K562 (cell line): ENCODE measurements around the gene IARS1. TPM values are rescaled to one million over a fixed set of nuclear protein-coding genes. Genes with fewer than 3 reads are reported as not detected.
A peak's percentile ranks its signal among the peaks of the same experiment; 100 is the strongest.

Experiments used
- CEBPZ ChIP-seq: fragments of 150-350 bp; IDR thresholded peaks from 2 replicates; pipeline ENCODE4 v1.6.1; 2014; ENCODE audit warnings: low read depth, mild to moderate bottlenecking, low read length, borderline replicate concordance
- DMBX1 ChIP-seq: fragments of 250-450 bp; sonication (Bioruptor Pico); IDR thresholded peaks from 2 replicates; pipeline ENCODE4 v1.8.0; 2022; ENCODE audit warnings: inconsistent platforms, mild to moderate bottlenecking, moderate library complexity, borderline replicate concordance
- ETV1 ChIP-seq: fragments of 450-650 bp; conservative IDR thresholded peaks from 2 replicates; pipeline ENCODE4 v1.6.1; 2016; ENCODE audit warnings: missing genetic modification characterization, control low read depth, low read depth, missing compliant biosample characterization
- EZH2 ChIP-seq: IDR thresholded peaks from 2 replicates; pipeline ENCODE4 v1.6.1; 2012; ENCODE audit warnings: low read depth, mild to moderate bottlenecking, inconsistent platforms, low read length, borderline replicate concordance
- GATA2 ChIP-seq: sonication (generic); formaldehyde crosslinking; IDR thresholded peaks from 2 replicates; pipeline ENCODE4 v1.4.0; 2020; ENCODE audit warnings: mild to moderate bottlenecking, missing genetic modification reagents
- JUNB ChIP-seq: fragments of 450-650 bp; formaldehyde crosslinking; conservative IDR thresholded peaks from 2 replicates; pipeline ENCODE4 v1.4.0; 2020; ENCODE audit warnings: mild to moderate bottlenecking
- MEF2A ChIP-seq: IDR thresholded peaks from 2 replicates; pipeline ENCODE4 v1.6.1; 2011; ENCODE audit warnings: low read depth, mild to moderate bottlenecking, low read length, moderate library complexity; ENCODE audit not compliant: control insufficient read depth
- NBN ChIP-seq: fragments of 450-650 bp; IDR thresholded peaks from 2 replicates; pipeline ENCODE4 v1.6.1; 2016; ENCODE audit warnings: low read depth, mild to moderate bottlenecking
- NCOA4 ChIP-seq: fragments of 450-650 bp; IDR thresholded peaks from 2 replicates; pipeline ENCODE4 v1.6.1; 2018; ENCODE audit warnings: mild to moderate bottlenecking; ENCODE audit not compliant: partially characterized antibody
- NFIX ChIP-seq: fragments of 250-450 bp; sonication (Bioruptor Pico); IDR thresholded peaks from 2 replicates; pipeline ENCODE4 v1.4.0; 2020; ENCODE audit warnings: low read depth, mild to moderate bottlenecking, moderate library complexity
- NR1H2 ChIP-seq: sonication (generic); formaldehyde crosslinking; IDR thresholded peaks from 2 replicates; pipeline ENCODE4 v1.4.0; 2020; ENCODE audit warnings: mild to moderate bottlenecking, missing genetic modification reagents
- PHB2 ChIP-seq: fragments of 450-650 bp; IDR thresholded peaks from 2 replicates; pipeline ENCODE4 v1.6.1; 2017; ENCODE audit warnings: low read depth
- STAT5B ChIP-seq: fragments of 250-450 bp; sonication (Bioruptor Pico); IDR thresholded peaks from 2 replicates; pipeline ENCODE4 v1.8.0; 2021; ENCODE audit warnings: mild to moderate bottlenecking, inconsistent platforms
- ZBTB5 ChIP-seq: fragments of 450-650 bp; IDR thresholded peaks from 2 replicates; pipeline ENCODE4 v1.6.1; 2017; ENCODE audit warnings: antibody characterized with exemption
- ZFX ChIP-seq: sonication (generic); formaldehyde crosslinking; IDR thresholded peaks from 2 replicates; pipeline ENCODE4 v1.8.0; 2022; ENCODE audit warnings: mild to moderate bottlenecking, missing genetic modification reagents, moderate library complexity
- ZNF431 ChIP-seq: sonication (generic); formaldehyde crosslinking; IDR thresholded peaks from 2 replicates; pipeline ENCODE4 v1.8.0; 2022; ENCODE audit warnings: mild to moderate bottlenecking, missing genetic modification reagents
- ZNF518B ChIP-seq: fragments of 250-450 bp; sonication (Bioruptor Pico); IDR thresholded peaks from 2 replicates; pipeline ENCODE4 v1.5.0; 2021; ENCODE audit warnings: mild to moderate bottlenecking, moderate library complexity
- ZNF644 ChIP-seq: fragments of 200-800 bp; sonication (Bioruptor generic); IDR thresholded peaks from 2 replicates; pipeline ENCODE4 v1.6.1; 2016; ENCODE audit warnings: low read depth, missing genetic modification characterization, missing compliant biosample characterization
- ZNF695 ChIP-seq: fragments of 450-650 bp; formaldehyde crosslinking; IDR thresholded peaks from 2 replicates; pipeline ENCODE4 v1.4.0; 2020; ENCODE audit warnings: mild to moderate bottlenecking, moderate library complexity
- ZNF79 ChIP-seq: fragments of 250-450 bp; sonication (Bioruptor Pico); IDR thresholded peaks from 2 replicates; pipeline ENCODE4 v1.4.0; 2020; ENCODE audit warnings: low read depth, mild to moderate bottlenecking, moderate library complexity
- polyA plus RNA-seq, 8 experiments: library from polyadenylated mRNA; depleted of rRNA in 4 of 8; stranded (reverse) in 5 of 8; unstranded in 3 of 8; fragments of >200 nt; fragmentation: Nextera tagmentation in 2 of 8; fragmentation: Illumina TruSeq in 1 of 8; extraction: Ambion mirVana in 2 of 8; extraction: Trizol in 1 of 8; gene quantifications; 2 replicates each; pipeline versions ENCODE4 v1.2.1 to v1.2.3, GENCODE V29; 2011 to 2014; ENCODE audit warnings: inconsistent platforms in 1 of 8, missing spikeins in 1 of 8
- total RNA-seq, 7 experiments: library from RNA; depleted of rRNA in 6 of 7; stranded (reverse); fragments of >200 nt in 6 of 7; fragmentation: Illumina TruSeq in 2 of 7; extraction: Trizol in 2 of 7; gene quantifications; 2 replicates each; pipeline versions ENCODE4 v1.2.1 to v1.2.3, GENCODE V29; 2011 to 2021; ENCODE audit warnings: low replicate concordance in 1 of 7

The IARS1 gene
- total and polyA plus RNA-seq, 9 of the 15 experiments (the other 6 are each of a cell fraction or from before 2014, with no cell fraction given), result 119 to 371 (median 234) TPM

GRCh38 chr9:92312887-92313623 lies 19.6 kb upstream of the IARS1 start (continued):
- TF ChIP-seq GATA2 (CRISPR knock-in tag) (peak; percentile 35; the same call in 1 of the 2 replicates), ZBTB5 (no peak), JUNB (no peak), DMBX1 (no peak), ZNF431 (CRISPR knock-in tag) (no peak), NR1H2 (CRISPR knock-in tag) (no peak), EZH2 (no peak), NCOA4 (no peak), ZNF518B (CRISPR knock-in tag) (no peak), ETV1 (tag) (0 out of 2 replicates have a peak, but pooled peaks have one; percentile 36), NFIX (no peak), NBN (peak; percentile 31; the same call in 1 of the 2 replicates), ZNF644 (tag) (no peak), ZFX (CRISPR knock-in tag) (no peak), PHB2 (no peak), ZNF79 (no peak), STAT5B (CRISPR knock-in tag) (no peak), ZNF695 (CRISPR knock-in tag) (no peak), MEF2A (no peak), CEBPZ (no peak)
